Cardiac muscle cell (in vitro differentiated cells and primary cell): ENCODE data around the gene MPC1L. TPM values are rescaled to one million over a fixed set of nuclear protein-coding genes. Genes with fewer than 3 reads are reported as not detected.

Experiments used
- DNase-seq, 2 donors: peaks; one replicate each; pipeline versions ENCODE4 v3.0.0 to v3.0.0-alpha.2; 2010 to 2017; ENCODE audit warnings: low read depth in 1 of 2, low spot score in 1 of 2
- H3K27ac ChIP-seq: fragments of 200-600 bp; sonication (generic); 2 replicates; pipeline ENCODE4 v1.5.1; 2016
- H3K27me3 ChIP-seq: fragments of 200-600 bp; sonication (generic); 2 replicates; pipeline ENCODE4 v1.6.0; 2016; ENCODE audit warnings: control low read depth
- H3K36me3 ChIP-seq: fragments of 200-600 bp; sonication (generic); 2 replicates; pipeline ENCODE4 v1.5.1; 2016; ENCODE audit warnings: control low read depth
- H3K4me1 ChIP-seq: fragments of 200-600 bp; sonication (generic); 2 replicates; pipeline ENCODE4 v1.8.1; 2017; ENCODE audit warnings: low read depth, mild to moderate bottlenecking, mixed run types
- H3K4me3 ChIP-seq: fragments of 200-600 bp; sonication (generic); 2 replicates; pipeline ENCODE4 v1.5.1; 2016; ENCODE audit warnings: mild to moderate bottlenecking
- H3K9me3 ChIP-seq: fragments of 200-600 bp; sonication (generic); 2 replicates; pipeline ENCODE4 v1.5.1; 2017; ENCODE audit warnings: low read depth, mild to moderate bottlenecking, control low read depth
- polyA plus RNA-seq: library from polyadenylated mRNA; unstranded; fragments of >200 nt; fragmentation: Nextera tagmentation; extraction: Ambion mirVana; gene quantifications from 2 replicates; pipeline ENCODE4 v1.2.1, GENCODE V29; 2016
- total RNA-seq: library from RNA; depleted of rRNA; stranded (reverse); fragments of >200 nt; gene quantifications from 2 replicates; pipeline ENCODE4 v1.2.3, GENCODE V29; 2016
- TF ChIP-seq, protein P1 (sequence below): IDR thresholded peaks from 2 replicates; pipeline ENCODE4 v1.5.1; 2012; ENCODE audit warnings: low read depth, mild to moderate bottlenecking, low read length

Gene MPC1L
- total and polyA plus RNA-seq, 2 experiments from 2014 or later = not detected

DNA sequence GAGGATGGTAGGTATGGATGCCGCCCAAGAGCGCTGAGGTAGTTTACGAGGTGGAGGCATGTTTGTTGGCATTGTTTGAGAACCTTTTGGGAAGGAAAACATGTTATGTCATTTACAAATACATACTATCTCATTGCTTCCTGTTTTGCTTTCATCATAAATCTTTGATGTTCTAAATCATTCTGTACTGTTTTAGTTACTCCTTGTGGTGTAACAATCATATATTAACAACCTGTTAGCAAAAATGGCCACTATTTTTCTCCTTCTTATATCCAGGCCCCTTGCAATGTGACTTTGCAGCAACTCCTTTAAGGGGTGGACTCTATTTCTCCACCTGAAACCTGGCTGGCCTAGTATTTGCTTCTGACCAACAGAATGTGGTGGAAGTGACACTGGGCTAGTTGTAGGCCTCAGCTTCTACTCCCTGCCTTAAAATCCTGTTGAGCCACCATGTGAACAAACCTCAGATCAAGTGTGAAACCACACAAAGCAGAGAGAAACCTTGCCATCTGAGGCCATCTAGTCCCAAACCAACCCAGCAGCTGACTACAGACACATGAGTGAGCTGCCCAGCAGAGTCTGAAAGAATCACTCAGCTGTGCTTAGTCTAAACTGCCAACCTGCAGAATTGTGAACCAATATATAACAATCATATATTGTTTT lies 40.0 kb downstream of the MPC1L start:
- H3K4me1 ChIP-seq = no peaks in the 10 kb centered on the region
- peaks cover 12% of the 10 kb centered on the region for H3K36me3 ChIP-seq
- H3K27me3 ChIP-seq = no peaks in the 10 kb centered on the region
- no peaks in the 10 kb centered on the region for H3K9me3 ChIP-seq
- DNase-seq = no peak
- no peak overlapping the region for H3K27ac ChIP-seq
- H3K4me3 ChIP-seq = no peak overlapping the region
- TF ChIP-seq, protein P1, sequence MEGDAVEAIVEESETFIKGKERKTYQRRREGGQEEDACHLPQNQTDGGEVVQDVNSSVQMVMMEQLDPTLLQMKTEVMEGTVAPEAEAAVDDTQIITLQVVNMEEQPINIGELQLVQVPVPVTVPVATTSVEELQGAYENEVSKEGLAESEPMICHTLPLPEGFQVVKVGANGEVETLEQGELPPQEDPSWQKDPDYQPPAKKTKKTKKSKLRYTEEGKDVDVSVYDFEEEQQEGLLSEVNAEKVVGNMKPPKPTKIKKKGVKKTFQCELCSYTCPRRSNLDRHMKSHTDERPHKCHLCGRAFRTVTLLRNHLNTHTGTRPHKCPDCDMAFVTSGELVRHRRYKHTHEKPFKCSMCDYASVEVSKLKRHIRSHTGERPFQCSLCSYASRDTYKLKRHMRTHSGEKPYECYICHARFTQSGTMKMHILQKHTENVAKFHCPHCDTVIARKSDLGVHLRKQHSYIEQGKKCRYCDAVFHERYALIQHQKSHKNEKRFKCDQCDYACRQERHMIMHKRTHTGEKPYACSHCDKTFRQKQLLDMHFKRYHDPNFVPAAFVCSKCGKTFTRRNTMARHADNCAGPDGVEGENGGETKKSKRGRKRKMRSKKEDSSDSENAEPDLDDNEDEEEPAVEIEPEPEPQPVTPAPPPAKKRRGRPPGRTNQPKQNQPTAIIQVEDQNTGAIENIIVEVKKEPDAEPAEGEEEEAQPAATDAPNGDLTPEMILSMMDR = no peak

DNA sequence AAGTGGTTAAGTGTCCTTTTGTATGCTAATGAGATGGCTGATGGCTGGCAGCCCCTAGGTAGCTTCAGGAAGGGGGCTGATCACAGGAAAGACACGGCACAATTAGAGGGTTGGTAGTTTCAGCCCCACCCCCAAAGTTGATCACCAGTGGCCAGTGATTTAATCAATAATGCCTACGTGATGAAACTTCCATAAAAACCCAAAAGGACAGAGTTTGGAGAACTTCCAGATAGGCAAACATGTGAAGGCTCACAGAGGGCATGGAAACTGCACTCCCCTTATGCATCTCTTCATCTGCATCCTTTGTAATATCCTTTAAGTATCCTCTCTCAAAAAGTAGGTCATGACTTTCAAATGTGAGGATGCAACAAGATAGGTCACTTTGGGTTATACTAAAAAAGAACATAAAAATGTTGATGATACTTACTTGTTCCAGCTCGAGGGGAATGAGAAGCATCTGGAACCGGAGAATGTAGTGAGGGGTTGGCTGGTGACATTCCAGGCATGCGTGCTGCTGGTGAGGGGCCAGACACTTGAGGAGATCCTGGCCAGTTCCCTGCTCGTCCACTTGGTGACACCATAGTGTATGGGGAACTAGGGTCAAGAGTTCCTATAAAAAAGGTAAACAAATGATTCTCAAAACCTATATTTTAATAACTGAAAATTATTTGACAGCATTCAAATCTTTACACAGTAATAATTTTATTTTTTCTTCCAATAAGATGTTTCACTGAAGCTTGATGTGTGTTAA lies 40.8 kb downstream of the MPC1L start:
- Histone ChIP-seq H3K9me3 (no peaks in the 10 kb centered on the region), H3K27ac (no peak overlapping the region), H3K27me3 (no peaks in the 10 kb centered on the region), H3K4me3 (no peak overlapping the region), H3K4me1 (no peaks in the 10 kb centered on the region), H3K36me3 (peaks cover 12% of the 10 kb centered on the region)
- DNase-seq = peak; percentile 44 to 79
- TF ChIP-seq, protein P1 = peak; percentile 45

DNA sequence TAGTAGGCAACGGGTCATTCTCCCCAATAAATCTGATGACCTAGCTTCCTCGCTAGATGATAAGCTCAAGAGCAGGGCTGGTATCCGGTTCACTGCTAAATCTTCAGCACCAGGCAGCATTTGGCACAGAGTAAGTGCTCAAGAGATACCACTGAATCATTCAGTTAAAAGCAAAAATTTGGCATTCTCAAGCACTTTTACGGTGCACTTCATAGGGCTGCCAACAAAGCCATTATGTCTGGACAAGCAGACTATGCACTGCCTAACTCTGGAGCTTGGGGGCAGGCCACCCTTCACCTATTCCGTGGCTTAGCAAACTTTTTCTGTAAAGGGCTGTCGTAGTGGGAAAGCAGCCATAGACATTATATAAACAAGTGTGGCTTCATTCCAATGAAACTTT lies 47.9 kb downstream of the MPC1L start:
- DNase-seq = peak in 1 of 2 donors; percentile 0
- Histone ChIP-seq H3K36me3 (no peaks in the 10 kb centered on the region), H3K4me3 (no peak overlapping the region), H3K4me1 (no peaks in the 10 kb centered on the region), H3K9me3 (no peaks in the 10 kb centered on the region), H3K27ac (no peak overlapping the region), H3K27me3 (no peaks in the 10 kb centered on the region)
- TF ChIP-seq, protein P1 = no peak

Other genes with a start within 250 kb of the MPC1L start
- 50.5 and 92.1 TPM in 2 replicates for gene ATP6AP2, start 42.5 kb upstream of the MPC1L start, total RNA-seq
- 135 and 164 TPM in 2 replicates for gene ATP6AP2, start 42.5 kb upstream of the MPC1L start, polyA plus RNA-seq
- gene CXorf38, start 24.1 kb downstream of the MPC1L start, total RNA-seq = 9.0 and 12.2 TPM in 2 replicates
- 4.8 and 9.7 TPM in 2 replicates for gene CXorf38, start 24.1 kb downstream of the MPC1L start, polyA plus RNA-seq
- gene MED14, start 112.1 kb downstream of the MPC1L start, total RNA-seq = 15.3 and 26.7 TPM in 2 replicates
- gene MED14, start 112.1 kb downstream of the MPC1L start, polyA plus RNA-seq = 11.0 and 23.7 TPM in 2 replicates